ENCODE measurements around the gene KCNMA1. TPM values are rescaled to one million over a fixed set of nuclear protein-coding genes. Genes with fewer than 3 reads are reported as not detected.

KCNMA1 gene
- total RNA-seq, 1 donor from 2014 or later: 0.39 TPM

DNA sequence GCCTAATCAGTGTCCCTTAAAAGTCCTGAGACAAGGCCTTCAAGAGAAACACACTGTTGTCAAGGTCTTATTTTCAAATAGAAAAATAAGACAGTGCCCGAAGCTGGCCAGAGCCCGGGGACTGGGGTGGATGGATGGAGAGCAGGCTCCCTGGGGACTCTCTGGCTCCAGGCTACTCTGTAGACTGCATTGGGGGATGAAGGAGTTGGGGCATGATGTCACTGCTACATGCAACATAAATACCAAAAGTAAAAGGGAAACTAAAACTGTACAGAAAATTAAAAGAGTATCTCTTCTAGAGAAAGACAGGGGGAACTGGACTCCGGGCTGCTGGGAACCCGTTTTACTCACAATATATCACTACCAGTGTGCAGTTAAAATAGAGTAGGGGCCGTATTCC, 629.8 kb downstream of the KCNMA1 start:
- intact Hi-C loops (cut with micrococcal nuclease): no loop called here

DNA sequence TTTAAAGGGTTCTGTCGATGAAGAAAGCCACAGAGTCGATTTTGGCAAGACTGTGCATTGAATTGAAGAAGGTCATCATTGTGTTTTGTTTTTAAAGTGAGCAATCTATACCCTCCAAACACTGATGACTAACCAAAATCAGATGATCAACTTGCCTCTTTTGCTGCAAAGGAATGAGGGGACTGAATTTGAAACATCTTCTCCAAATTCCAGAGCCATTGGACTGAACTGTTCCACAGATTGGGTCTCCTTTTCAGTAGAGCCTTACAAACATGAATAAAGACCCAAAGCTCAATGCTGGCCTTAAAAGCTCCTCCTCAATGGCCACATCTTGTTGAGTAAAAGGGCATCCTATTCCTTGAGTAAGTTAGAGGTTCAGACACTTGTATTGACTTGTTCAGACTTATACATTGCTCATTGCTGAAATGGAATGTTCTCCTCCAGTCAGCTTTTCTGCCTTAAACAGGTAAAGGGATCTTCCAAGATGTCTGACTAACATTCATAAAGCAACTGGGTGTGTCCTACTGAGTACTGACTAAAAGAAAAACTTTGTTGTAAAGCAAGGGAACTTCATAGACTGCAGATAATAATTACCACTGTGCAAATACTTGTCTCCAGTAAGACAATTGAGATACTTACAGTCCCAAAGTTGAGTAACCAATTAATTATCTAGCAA, 630.6 kb downstream of the KCNMA1 start:
- intact Hi-C loops (cut with micrococcal nuclease): no loop called here

DNA sequence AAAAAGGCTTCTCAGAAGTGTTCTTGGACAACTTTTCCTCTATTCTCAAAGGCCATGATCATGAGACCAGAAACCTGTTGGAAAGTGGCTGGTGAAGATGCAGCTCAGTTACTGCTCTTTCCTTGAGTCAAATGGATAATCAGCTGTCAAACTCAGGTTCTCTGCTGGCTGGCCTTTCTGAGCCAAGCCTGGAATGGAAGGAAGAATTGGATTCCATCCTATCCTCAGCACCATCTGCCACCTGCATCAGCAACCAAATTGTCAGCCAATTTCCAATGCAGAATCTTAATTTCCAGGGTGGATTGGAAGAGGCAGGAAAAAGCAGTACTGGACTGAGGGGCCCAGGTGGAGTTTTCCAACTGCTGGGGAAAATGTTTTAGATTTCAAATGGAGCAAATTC, 631.7 kb downstream of the KCNMA1 start:
- intact Hi-C loops (cut with micrococcal nuclease): no loop called here

DNA sequence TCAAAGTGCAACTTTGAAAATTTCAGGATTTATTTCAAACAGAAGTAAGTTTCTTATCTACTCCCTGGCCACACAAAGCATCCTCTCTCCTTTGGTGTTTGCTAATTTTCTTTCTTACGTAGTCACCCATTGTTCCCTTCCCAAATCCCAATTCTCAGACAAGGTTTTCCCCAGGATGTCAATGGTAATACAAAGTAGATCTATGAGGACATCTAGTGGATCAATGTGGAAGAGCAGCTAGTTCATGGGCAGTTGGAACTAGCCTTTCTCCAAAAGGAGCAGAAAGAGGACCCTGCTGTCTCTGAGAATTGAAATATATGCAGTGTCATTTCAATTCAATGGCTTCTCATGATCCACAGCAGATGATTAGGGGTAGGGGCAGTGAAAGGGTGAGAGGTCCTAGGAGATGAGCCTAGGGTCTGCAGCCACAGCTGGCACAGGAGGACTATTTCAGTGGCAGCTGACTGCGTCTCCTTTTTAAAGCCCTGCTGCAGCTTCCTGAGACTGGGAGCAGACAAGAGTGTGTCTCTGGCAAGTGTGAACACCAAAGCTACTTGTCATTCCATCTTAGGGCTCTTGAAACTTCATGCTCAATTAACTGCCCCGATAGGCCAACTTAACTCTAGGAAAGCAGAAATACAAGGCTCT, 632.6 kb downstream of the KCNMA1 start:
- intact Hi-C loops (cut with micrococcal nuclease): no loop called here

DNA sequence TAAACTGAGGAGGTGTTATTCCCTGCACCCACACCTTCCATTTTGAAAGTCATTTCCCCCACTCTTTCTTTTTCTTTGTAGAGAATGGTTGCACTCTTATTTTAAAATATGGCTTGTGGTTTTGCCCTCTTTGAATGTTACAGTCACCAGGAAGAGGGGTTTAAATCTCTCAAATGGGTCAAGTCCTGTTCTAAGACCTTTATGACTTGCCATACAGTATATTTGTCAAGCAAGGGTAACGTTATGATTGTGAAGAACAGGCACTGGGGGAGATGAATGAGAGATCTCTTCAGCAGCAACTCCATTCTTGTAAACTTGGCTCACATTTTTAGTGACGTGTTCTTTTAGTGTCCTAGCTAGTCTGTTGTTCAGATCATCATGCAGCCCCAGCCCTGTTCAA, 634.7 kb downstream of the KCNMA1 start:
- intact Hi-C loops (cut with micrococcal nuclease): no loop called here

DNA sequence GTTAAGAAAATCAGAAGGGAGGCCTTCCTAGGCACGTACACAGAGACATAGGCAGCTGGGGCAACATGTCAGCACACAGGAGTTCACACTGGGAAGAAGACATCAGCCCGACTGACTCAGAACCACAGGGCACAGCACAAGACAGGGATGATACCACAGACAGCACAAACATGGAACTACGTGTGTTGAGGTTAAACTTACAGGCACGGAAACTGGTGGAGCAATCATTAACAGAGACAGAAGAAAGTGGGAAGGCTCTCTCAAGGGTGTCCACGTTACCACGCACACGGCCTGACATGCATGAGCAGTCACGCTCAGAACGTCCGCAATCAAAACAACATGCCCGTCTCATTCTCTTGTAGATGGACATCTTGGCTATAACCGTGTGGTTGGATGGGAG, 636.4 kb downstream of the KCNMA1 start:
- intact Hi-C loops (cut with micrococcal nuclease): no loop called here

DNA sequence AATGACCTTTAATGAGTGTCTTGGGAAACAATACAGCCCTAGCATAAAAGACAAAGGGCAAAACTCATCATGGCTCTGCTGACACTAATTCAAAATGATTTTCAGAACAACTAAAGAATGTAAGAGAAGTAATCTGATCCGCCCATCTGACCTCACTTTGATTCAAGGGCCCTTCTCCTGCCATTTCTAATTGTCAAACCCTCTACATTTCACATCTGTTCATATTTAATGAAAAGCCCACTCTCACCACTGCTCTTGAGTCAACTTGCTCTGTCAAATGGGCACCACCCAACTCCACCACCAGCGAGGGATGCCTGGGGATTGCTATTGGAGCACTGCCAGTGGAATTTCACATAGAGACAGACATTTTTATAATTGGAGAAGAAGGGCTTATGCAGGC, 639.2 kb downstream of the KCNMA1 start:
- intact Hi-C loops (cut with micrococcal nuclease): no loop called here

DNA sequence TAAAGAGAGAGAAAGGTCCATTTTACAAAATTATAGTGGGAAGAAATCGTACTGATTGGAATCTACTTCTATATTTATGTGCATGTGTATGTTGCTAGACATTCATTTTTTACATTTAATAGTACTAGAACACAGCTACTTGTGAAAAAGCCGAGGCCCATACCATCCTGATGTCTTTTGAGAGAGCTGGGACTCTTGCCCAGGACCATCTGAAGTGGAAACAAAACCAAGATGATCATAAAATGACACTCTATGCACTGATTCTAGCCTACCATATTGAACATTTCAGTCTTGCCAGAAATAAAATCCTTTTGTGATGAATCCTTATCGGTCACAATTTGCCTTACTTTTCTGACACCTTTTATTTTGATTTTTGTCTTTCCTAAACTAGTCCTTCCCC, 640.0 kb downstream of the KCNMA1 start:
- intact Hi-C loops (cut with micrococcal nuclease): no loop called here

DNA sequence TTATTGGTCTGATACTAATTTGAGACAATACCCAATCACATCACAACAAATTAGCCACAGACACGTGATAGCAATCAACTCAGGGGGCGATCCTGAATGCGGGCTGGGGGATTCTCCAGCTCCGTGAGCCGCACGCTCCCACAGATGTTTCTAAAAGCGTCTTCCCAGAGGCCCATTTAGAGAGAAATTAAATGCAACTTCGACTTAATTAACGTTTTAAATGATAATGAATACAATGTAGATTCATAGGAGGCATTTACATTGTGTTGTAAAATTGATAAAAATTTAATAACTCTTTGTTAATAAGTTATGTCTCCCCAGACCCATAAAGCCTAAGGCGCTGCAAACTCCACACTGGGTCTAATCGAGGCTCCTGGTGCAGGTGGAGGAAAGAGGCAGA, 642.6 kb downstream of the KCNMA1 start:
- intact Hi-C loops (cut with micrococcal nuclease): no loop called here

DNA sequence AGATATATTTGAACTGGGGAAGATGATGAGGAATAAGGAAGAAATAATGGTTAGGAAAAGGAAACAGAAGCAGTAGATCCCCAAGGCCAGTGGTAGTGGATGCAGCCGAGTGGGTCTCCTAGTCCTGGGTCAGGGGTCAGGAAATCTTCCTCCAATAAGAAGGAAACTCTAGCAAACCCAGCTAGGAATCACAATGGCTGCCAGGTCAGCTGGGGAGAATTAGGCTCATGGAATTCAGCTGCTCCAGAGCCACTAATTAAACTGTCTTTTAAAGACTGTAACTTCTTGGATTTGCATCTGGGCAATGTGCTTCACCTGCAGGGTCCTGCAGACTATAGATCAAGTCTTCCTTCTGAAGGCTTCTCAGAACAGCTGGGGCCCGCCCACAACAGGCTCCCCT, 644.4 kb downstream of the KCNMA1 start:
- intact Hi-C loops (cut with micrococcal nuclease): no loop called here

DNA sequence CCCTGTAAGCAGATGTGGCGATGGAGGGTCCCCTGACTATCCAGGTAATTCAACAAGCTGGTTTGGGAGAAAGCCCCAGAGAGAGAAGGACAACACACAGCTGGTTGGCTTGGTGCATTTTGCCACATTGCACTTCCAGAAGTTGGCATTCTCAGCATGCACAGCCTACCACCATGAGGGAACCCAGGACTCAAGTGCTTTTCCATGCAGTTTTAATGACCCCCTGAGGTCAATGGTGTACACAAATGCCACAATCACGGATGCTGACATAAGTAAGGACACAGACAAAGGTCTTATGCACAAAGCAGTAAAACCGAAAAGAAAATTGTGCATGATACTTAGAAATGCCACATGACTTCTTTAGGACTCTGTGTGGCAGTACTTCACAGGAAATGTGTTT, 645.1 kb downstream of the KCNMA1 start:
- intact Hi-C loops (cut with micrococcal nuclease): no loop called here

DNA sequence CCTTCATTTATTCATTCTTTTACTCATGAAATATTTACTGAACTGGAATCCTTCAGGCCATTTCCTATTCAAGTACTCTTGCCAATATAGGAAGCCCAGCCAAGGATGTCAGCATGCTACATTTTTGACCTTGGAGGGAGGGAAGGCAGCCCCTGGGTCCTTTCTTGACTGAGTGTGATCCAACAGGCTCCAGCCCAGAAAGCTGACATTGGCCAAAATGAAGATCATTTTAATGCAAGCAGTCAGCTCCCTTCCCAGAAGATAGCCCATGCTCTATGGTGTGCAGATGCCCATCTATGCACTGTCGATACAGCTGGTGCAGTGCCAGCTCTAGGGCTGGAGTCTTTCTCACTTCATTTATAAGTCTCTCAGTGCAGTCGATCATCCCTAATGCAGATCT, 646.0 kb downstream of the KCNMA1 start:
- intact Hi-C loops (cut with micrococcal nuclease): no loop called here

DNA sequence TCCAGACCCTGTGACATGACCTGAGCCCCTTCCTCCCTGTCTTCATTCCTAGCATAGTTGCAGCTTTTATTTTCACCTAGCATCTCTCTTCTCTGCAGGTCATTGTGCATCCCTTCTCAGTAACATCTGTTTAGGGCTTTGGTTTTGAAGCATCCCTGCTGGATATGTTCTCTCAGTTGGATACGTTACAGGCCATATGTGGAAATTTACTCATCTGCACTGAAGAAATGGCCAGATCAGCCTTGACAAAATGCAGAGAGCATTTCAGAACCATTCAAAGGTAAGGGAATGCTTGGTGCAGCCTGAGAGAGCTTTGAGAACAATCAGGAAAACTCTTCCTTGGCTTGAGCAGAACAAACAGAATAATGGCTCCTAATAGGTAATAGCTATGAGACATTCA, 647.0 kb downstream of the KCNMA1 start:
- intact Hi-C loops (cut with micrococcal nuclease): no loop called here

DNA sequence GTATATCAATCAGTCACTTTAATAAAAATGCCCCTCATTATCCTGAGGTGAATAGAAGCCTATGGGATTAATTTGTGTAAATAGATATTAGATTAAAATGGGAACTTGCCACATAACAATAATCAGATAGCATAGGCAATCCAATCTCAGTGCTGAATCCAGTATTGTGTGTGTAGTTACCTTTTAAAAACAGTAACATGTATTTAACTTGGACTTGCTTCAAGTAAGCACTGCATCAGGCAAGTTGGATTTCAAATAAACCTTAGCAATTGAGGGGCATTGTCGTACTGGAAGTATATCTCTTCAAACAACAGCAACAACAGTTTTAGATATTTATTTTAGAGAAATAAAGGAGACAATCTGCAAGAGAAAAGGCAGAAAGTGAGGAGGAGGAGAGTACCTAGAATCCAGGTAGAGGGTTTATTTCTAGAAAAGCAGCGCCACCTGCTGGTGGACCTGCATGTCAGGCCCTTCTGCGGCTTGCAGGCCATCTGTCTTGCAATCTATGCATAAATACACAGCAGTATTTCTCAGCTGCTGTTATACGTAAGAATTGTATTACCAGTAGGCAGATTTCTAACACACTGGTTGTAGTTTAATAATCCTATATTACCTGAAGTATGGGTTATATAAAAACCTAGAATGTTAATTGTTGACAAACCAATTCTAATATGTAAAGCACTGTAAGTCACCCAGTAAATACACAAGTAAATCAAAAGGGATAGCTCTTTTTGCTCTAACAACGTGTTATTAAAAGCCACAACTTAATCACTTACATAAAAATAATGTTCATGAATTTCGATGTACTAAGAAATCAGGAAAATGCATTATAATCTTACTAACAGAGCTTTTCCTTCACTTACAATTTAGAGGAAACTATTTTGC, 652.8 kb downstream of the KCNMA1 start:
- intact Hi-C loops (cut with micrococcal nuclease): loop anchor here (5.0 to 10.0 kb wide), 2 partner anchors 130 to 438 kb away; no protein-coding TSS in a partner anchor

DNA sequence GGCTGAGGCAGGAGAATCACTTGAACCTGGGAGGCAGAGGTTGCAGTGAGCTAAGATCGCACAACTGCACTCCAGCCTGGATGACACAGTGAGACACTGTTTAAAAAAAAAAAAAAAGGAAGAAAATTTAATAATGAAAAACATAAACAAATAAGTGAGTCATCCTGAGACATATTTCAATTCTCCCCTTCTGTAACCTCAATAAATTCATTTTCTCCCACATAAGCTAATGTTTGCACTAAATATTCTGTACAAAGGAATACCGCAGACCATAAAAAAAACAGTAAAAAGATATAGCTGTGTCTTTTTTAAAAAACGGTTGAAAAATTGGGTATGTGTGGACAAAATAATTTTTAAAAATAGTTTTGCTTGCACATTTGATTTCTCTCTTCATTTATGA, 654.0 kb downstream of the KCNMA1 start:
- intact Hi-C loops (cut with micrococcal nuclease): loop anchor here (10.0 kb wide), 1 partner anchor 131 kb away; no protein-coding TSS in a partner anchor

DNA sequence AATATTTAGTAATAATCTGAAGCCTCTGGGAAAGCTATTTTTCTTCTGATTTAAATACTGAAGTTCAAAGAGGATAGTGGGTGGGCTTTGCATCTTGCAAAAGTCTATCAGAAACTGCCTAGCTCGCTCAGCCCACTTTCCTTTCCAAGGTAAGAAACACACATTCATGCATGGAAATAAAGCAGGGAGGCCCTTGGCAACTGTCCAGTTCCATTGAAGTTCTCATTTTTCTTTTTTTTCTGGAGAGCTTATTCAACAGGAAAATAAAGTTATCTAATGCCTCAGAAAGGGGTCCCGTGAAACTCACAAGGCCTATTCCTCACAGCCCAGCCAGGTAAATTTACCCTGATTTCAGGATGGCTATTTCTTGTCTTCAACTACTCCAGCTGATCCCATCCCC, 654.9 kb downstream of the KCNMA1 start:
- intact Hi-C loops (cut with micrococcal nuclease): loop anchor here (10.0 kb wide), 1 partner anchor 132 kb away; no protein-coding TSS in a partner anchor

DNA sequence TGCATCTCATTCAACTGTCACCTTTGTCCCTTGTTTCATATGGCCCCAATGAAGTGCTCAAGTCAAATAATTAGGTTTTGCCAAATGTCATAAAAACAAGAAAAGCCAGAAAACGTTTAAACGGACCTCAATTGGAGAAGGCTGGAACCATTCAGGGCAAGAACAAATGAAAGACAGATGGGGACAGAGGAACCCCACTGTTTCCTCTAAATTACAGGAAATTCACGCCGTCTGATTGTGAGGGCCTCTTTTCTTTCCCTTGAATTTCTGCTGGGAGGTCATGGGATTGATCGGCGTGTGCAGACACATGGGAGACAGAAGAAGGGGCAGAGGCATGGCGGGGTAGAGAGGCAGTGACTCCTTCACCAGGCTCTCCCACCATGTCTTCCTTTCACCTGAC, 656.4 kb downstream of the KCNMA1 start:
- intact Hi-C loops (cut with micrococcal nuclease): loop anchor here (10.0 kb wide), 1 partner anchor 134 kb away; no protein-coding TSS in a partner anchor

DNA sequence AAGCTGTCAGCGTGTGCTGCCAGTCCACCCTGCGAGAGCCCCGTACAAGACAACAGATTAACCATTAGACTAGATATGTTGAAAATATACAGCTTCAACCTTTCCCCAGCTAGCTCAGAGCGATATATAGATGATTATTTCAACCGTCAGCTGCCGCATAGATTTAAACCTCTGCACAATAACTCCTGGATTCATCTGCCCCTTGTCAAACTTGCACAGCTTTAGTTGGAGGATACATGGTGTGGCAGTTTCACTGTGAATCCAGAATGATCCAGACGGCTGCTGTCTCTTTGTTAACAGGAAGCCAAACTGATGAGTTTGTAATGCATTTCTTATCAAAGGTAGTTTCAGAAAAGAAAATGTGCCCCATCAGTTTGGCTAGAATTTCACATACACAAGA, 659.7 kb downstream of the KCNMA1 start:
- intact Hi-C loops (cut with micrococcal nuclease): no loop called here

DNA sequence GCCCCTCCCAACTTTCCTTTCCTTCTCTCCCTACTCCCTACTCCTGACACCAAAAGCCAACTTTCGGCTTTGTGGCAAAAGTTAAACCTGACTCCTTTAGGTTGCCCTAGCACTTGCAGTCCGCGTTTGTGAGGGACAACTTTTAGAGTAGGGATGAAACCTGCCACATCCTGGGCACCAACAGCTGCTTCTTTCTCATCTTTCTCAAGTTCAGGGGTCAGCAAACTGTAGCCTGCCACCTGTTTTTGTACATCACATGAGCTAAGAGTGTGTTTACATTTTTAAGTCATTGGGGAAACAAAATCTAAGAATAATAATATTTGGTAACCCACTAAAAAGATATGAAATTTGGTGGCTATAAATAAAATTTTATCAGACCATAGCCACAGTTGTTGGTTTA, 660.6 kb downstream of the KCNMA1 start:
- intact Hi-C loops (cut with micrococcal nuclease): no loop called here

DNA sequence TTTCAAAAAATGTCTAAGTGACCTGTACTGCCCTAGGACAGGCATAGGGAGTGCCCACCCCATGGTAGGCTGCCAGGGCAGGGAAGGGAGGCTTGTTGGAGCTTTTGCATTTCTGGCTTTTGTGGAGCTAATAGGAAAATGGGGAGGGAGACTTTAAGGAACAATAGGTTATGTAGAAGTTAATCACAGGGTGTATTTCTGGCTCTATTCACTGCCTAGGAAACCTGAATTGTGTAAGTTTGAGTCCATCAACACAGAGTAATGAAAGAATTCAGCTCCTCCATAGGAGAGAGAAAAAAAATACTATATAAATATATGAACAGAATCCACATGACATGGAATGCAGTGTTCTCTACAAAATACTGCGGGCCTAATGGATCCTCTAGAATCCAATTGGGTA, 661.5 kb downstream of the KCNMA1 start:
- intact Hi-C loops (cut with micrococcal nuclease): no loop called here

DNA sequence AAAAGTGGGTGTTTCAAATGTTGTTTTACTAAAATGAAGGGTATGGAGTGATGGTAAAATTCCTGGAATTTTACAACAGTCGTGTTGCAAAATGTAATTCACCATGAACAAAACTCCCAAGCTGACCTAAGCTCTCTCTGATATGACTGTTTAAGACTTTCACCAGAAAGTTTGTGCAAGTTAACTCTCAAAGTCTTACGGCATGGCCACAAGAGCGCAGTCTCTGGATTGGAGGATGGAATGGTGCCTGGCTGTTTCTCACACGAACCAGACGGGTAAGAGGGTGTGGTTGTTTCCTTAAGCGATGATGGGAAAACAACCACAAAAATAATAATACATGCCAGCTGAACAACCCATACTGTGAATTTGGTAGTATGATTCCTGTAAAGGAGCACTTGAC, 662.5 kb downstream of the KCNMA1 start:
- intact Hi-C loops (cut with micrococcal nuclease): no loop called here
